Right lung (tissue), 5 donors: Measurements from ENCODE around the gene CHRDL1. TPM values are rescaled to one million over a fixed set of nuclear protein-coding genes. Genes with fewer than 3 reads are reported as not detected.

Experiments
- DNase-seq, 2 donors: peaks; one replicate each; pipeline ENCODE4 v3.0.0-alpha.2; 2013
- polyA plus RNA-seq, 5 donors: library from polyadenylated mRNA; unstranded; fragments of 120-200 nt; gene quantifications; one replicate each; pipeline versions ENCODE4 v1.2.1 to v1.2.3, GENCODE V29; 2013; ENCODE audit warnings: inconsistent platforms in 1 of 5, low replicate concordance in 1 of 5; ENCODE audit not compliant: insufficient read length in 5 of 5, insufficient read depth in 1 of 5

Gene CHRDL1
- polyA plus RNA-seq, 5 donors, result 6.5 to 13.5 (median 10.0) TPM

- DNase-seq, result no peak
Observed at GRCh38 chrX:110745288-110745687, 50.3 kb downstream of the CHRDL1 start.

GRCh38 chrX:110743679-110744340 is 51.8 kb downstream of the CHRDL1 start:
- no peak for DNase-seq

- no peak for DNase-seq
Observed at GRCh38 chrX:110741213-110741796, 54.3 kb downstream of the CHRDL1 start.

- DNase-seq, result no peak
Observed at GRCh38 chrX:110734894-110735541, 60.6 kb downstream of the CHRDL1 start.

- DNase-seq, result no peak
Observed at GRCh38 chrX:110734271-110734670, 61.3 kb downstream of the CHRDL1 start.

- DNase-seq, result no peak
Observed at GRCh38 chrX:110733166-110733565, 62.5 kb downstream of the CHRDL1 start.

GRCh38 chrX:110732266-110732665 is 63.4 kb downstream of the CHRDL1 start:
- DNase-seq, result peak; percentile 72 to 73

- DNase-seq, result no peak
Observed at GRCh38 chrX:110723844-110724243, 71.8 kb downstream of the CHRDL1 start.

GRCh38 chrX:110722135-110722534 is 73.5 kb downstream of the CHRDL1 start:
- no peak for DNase-seq

GRCh38 chrX:110713666-110714065 is 82.0 kb downstream of the CHRDL1 start:
- no peak for DNase-seq

GRCh38 chrX:110706446-110706845 is 89.2 kb downstream of the CHRDL1 start:
- no peak for DNase-seq

GRCh38 chrX:110703641-110704040 is 92.0 kb downstream of the CHRDL1 start:
- no peak for DNase-seq

- no peak for DNase-seq
Observed at GRCh38 chrX:110699109-110699508, 96.5 kb downstream of the CHRDL1 start.

- no peak for DNase-seq
Observed at GRCh38 chrX:110698696-110699095, 96.9 kb downstream of the CHRDL1 start.

- DNase-seq, result no peak
Observed at GRCh38 chrX:110692866-110693265, 102.8 kb downstream of the CHRDL1 start.

GRCh38 chrX:110691446-110691845 is 104.2 kb downstream of the CHRDL1 start:
- no peak for DNase-seq

- no peak for DNase-seq
Observed at GRCh38 chrX:110684653-110685052, 111.0 kb downstream of the CHRDL1 start.

- no peak for DNase-seq
Observed at GRCh38 chrX:110683925-110684324, 111.7 kb downstream of the CHRDL1 start.

GRCh38 chrX:110678591-110678990 is 117.0 kb downstream of the CHRDL1 start:
- DNase-seq, result no peak

- DNase-seq, result no peak
Observed at GRCh38 chrX:110675886-110676285, 119.7 kb downstream of the CHRDL1 start.

GRCh38 chrX:110671068-110671803 is 124.4 kb downstream of the CHRDL1 start:
- DNase-seq, result no peak

- DNase-seq, result no peak
Observed at GRCh38 chrX:110669572-110669971, 126.0 kb downstream of the CHRDL1 start.

- DNase-seq, result peak in 1 of 2 donors; percentile 1
Observed at GRCh38 chrX:110667706-110668105, 127.9 kb downstream of the CHRDL1 start.
